Measurements from ENCODE around the gene NTRK1. TPM values are rescaled to one million over a fixed set of nuclear protein-coding genes. Genes with fewer than 3 reads are reported as not detected.

Gene NTRK1
- total and polyA plus RNA-seq, 2 donors (not counting 1 experiment from before 2014, with no cell fraction given), result not detected

- 79% methylated on average over 3 of the region's 4 CpGs for WGBS (ENCODE audit: insufficient coverage)
- Histone ChIP-seq H2AFZ (ENCODE audit: insufficient read depth, low read depth, low read length, poor library complexity, severe bottlenecking) (no peak overlapping the region), H3K4me2 (replicated peaks; ENCODE audit: low read depth, low read length, poor library complexity, severe bottlenecking) (no peak overlapping the region), H3K4me3 (ENCODE audit: control extremely low read depth in 1 of 5, extremely low read depth in 1 of 5, insufficient read depth in 1 of 5, low read depth in 2 of 5, low read length in 4 of 5) (no peak overlapping the region), H3K9me3 (ENCODE audit: control extremely low read depth in 1 of 3, control insufficient read depth in 2 of 3, insufficient read depth in 1 of 3, low read length in 2 of 3) (peaks cover 0 to 3% (median 0%) of the 10 kb centered on the region in 3 donors), H3K79me2 (ENCODE audit: control insufficient read depth, insufficient read depth, low read length) (no peaks in the 10 kb centered on the region), H4K20me1 (ENCODE audit: control insufficient read depth, insufficient read depth, low read length, poor library complexity, severe bottlenecking) (no peaks in the 10 kb centered on the region), H3K9ac (ENCODE audit: low read length) (no peak overlapping the region), H3K27me3 (replicated peaks in 1 of 4; ENCODE audit: control extremely low read depth in 1 of 4, control insufficient read depth in 3 of 4, insufficient read depth in 4 of 4, low read length in 3 of 4) (peaks cover 0 to 66% (median 29%) of the 10 kb centered on the region in 4 experiments), H3K4me1 (ENCODE audit: control insufficient read depth in 2 of 2, insufficient read depth in 2 of 2, low read length in 2 of 2) (peaks cover 16 to 24% of the 10 kb centered on the region in 2 donors), H3K27ac (ENCODE audit: low read length in 2 of 2) (no peak overlapping the region), H3K36me3 (replicated peaks in 1 of 2; ENCODE audit: control extremely low read depth in 1 of 2, control insufficient read depth in 1 of 2, extremely low read depth in 1 of 2, insufficient read depth in 2 of 2, low read length in 1 of 2) (no peaks in the 10 kb centered on the region)
- Mint-ChIP-seq H3K4me3 (no peak overlapping the region), H3K27me3 (peaks cover 59% of the 10 kb centered on the region), H3K27ac (no peak overlapping the region), H3K4me1 (peaks cover 12% of the 10 kb centered on the region), H3K9me3 (ENCODE audit: insufficient read depth) (no peaks in the 10 kb centered on the region)
- no peak for ATAC-seq (ENCODE audit: low read depth)
- no peak for TF ChIP-seq CTCF (IDR thresholded peaks at IDR 0.05)
- TF ChIP-seq EZH2 (IDR thresholded peaks at IDR 0.05; ENCODE audit: borderline replicate concordance, insufficient read depth, low read depth, low read length, poor library complexity, severe bottlenecking), result no peak
- intact Hi-C loops (cut with micrococcal nuclease), result loop anchor here (5.0 kb wide), 1 partner anchor 157 kb away; the partner anchor contains the start of gene CRABP2
- CTCF ChIA-PET, result interaction anchor here (1.0 kb wide), 1 partner anchor 175 kb away, joined by 3 read pairs; no protein-coding TSS in a partner anchor
- DNase-seq, result no peak
- POLR2A ChIA-PET, result no interaction called here
These were observed 4.1 kb downstream of the NTRK1 start for GRCh38 chr1:156864796-156865195.

- no peak for ATAC-seq (ENCODE audit: low read depth)
- intact Hi-C loops (cut with micrococcal nuclease), result no loop called here
- peaks cover 11 to 19% of the 10 kb centered on the region in 2 donors for H3K4me1 ChIP-seq (ENCODE audit: control insufficient read depth in 2 of 2, insufficient read depth in 2 of 2, low read length in 2 of 2)
- Mint-ChIP-seq H3K27me3 (peaks cover 57% of the 10 kb centered on the region), H3K4me1 (peaks cover 7% of the 10 kb centered on the region), H3K4me3 (no peak overlapping the region), H3K27ac (no peak overlapping the region), H3K9me3 (ENCODE audit: insufficient read depth) (no peaks in the 10 kb centered on the region)
- H3K9ac ChIP-seq (ENCODE audit: low read length), result no peak overlapping the region
- POLR2A ChIA-PET, result no interaction called here
- no peak for DNase-seq
- H3K4me2 ChIP-seq (replicated peaks; ENCODE audit: low read depth, low read length, poor library complexity, severe bottlenecking), result no peak overlapping the region
- H3K9me3 ChIP-seq (ENCODE audit: control extremely low read depth in 1 of 3, control insufficient read depth in 2 of 3, insufficient read depth in 1 of 3, low read length in 2 of 3), result peaks cover 0 to 3% (median 0%) of the 10 kb centered on the region in 3 donors
- no peaks in the 10 kb centered on the region for H3K36me3 ChIP-seq (replicated peaks in 1 of 2; ENCODE audit: control extremely low read depth in 1 of 2, control insufficient read depth in 1 of 2, extremely low read depth in 1 of 2, insufficient read depth in 2 of 2, low read length in 1 of 2)
- H3K4me3 ChIP-seq (ENCODE audit: control extremely low read depth in 1 of 5, extremely low read depth in 1 of 5, insufficient read depth in 1 of 5, low read depth in 2 of 5, low read length in 4 of 5), result no peak overlapping the region
- no peak overlapping the region for H2AFZ ChIP-seq (ENCODE audit: insufficient read depth, low read depth, low read length, poor library complexity, severe bottlenecking)
- TF ChIP-seq EZH2 (IDR thresholded peaks at IDR 0.05; ENCODE audit: borderline replicate concordance, insufficient read depth, low read depth, low read length, poor library complexity, severe bottlenecking) (no peak), CTCF (IDR thresholded peaks at IDR 0.05) (no peak)
- peaks cover 0 to 61% (median 27%) of the 10 kb centered on the region in 4 experiments for H3K27me3 ChIP-seq (replicated peaks in 1 of 4; ENCODE audit: control extremely low read depth in 1 of 4, control insufficient read depth in 3 of 4, insufficient read depth in 4 of 4, low read length in 3 of 4)
- H3K79me2 ChIP-seq (ENCODE audit: control insufficient read depth, insufficient read depth, low read length), result no peaks in the 10 kb centered on the region
- WGBS (ENCODE audit: insufficient coverage), result 95% methylated on average over 4 of the region's 9 CpGs
- CTCF ChIA-PET, result no interaction called here
- no peak overlapping the region for H3K27ac ChIP-seq (ENCODE audit: low read length in 2 of 2)
- H4K20me1 ChIP-seq (ENCODE audit: control insufficient read depth, insufficient read depth, low read length, poor library complexity, severe bottlenecking), result no peaks in the 10 kb centered on the region
These were observed 4.6 kb downstream of the NTRK1 start for GRCh38 chr1:156865258-156865657.

Measured in B cell (primary cell).